Skin epidermis (tissue), 12 donors: ENCODE data around the gene SOCS6.
A peak's percentile ranks its signal among the peaks of the same experiment; 100 is the strongest.

Experiments
- H3K27ac ChIP-seq, 21 experiments: fragments of 200-600 bp; sonication (generic) in 11 of 21; one replicate each; pipeline ENCODE4 v1.5.0; 2020; ENCODE audit warnings: mild to moderate bottlenecking in 3 of 21, inconsistent platforms in 2 of 21, moderate library complexity in 2 of 21
- H3K4me3 ChIP-seq, 7 experiments: fragments of 200-600 bp; sonication (generic) in 2 of 7; one replicate each; pipeline ENCODE4 v1.5.0; 2020; ENCODE audit warnings: inconsistent platforms in 2 of 7, mild to moderate bottlenecking in 2 of 7, moderate library complexity in 1 of 7

SOCS6 gene

GRCh38 chr18:70314151-70314782, 25.4 kb downstream of the SOCS6 start:
- Histone ChIP-seq H3K4me3 (no peak overlapping the region), H3K27ac (no peak overlapping the region)

- Histone ChIP-seq H3K27ac (no peak overlapping the region), H3K4me3 (no peak overlapping the region)
These were observed 30.3 kb downstream of the SOCS6 start for GRCh38 chr18:70319187-70319586.

- Histone ChIP-seq H3K4me3 (no peak overlapping the region), H3K27ac (no peak overlapping the region)
These were observed 32.8 kb downstream of the SOCS6 start for GRCh38 chr18:70321616-70322015.

- no peak overlapping the region for H3K4me3 ChIP-seq
- no peak overlapping the region for H3K27ac ChIP-seq
These were observed 33.5 kb downstream of the SOCS6 start for GRCh38 chr18:70322385-70322784.

- peak overlapping the region in 1 of 21 experiments; percentile 40 for H3K27ac ChIP-seq
These were observed 34.1 kb downstream of the SOCS6 start for GRCh38 chr18:70322928-70323327.

GRCh38 chr18:70324897-70325296, 36.1 kb downstream of the SOCS6 start:
- no peak overlapping the region for H3K4me3 ChIP-seq

More at GRCh38 chr18:70322928-70323327, 34.1 kb downstream of the SOCS6 start:
- no peak overlapping the region for H3K4me3 ChIP-seq

GRCh38 chr18:70326255-70326654, 37.4 kb downstream of the SOCS6 start:
- Histone ChIP-seq H3K27ac (no peak overlapping the region), H3K4me3 (no peak overlapping the region)

More at GRCh38 chr18:70324897-70325296, 36.1 kb downstream of the SOCS6 start:
- H3K27ac ChIP-seq: no peak overlapping the region

- Histone ChIP-seq H3K27ac (peak overlapping the region in 1 of 21 experiments; percentile 1), H3K4me3 (no peak overlapping the region)
These were observed 39.3 kb downstream of the SOCS6 start for GRCh38 chr18:70328169-70328568.

- no peak overlapping the region for H3K27ac ChIP-seq
These were observed 40.2 kb downstream of the SOCS6 start for GRCh38 chr18:70329071-70329470.

GRCh38 chr18:70330887-70331286, 42.0 kb downstream of the SOCS6 start:
- Histone ChIP-seq H3K27ac (no peak overlapping the region), H3K4me3 (no peak overlapping the region)

More at GRCh38 chr18:70329071-70329470, 40.2 kb downstream of the SOCS6 start:
- H3K4me3 ChIP-seq: no peak overlapping the region

- Histone ChIP-seq H3K4me3 (no peak overlapping the region), H3K27ac (peak overlapping the region in 1 of 21 experiments; percentile 12)
These were observed 42.7 kb downstream of the SOCS6 start for GRCh38 chr18:70331456-70332097.

- peak overlapping the region in 1 of 21 experiments; percentile 17 for H3K27ac ChIP-seq
- no peak overlapping the region for H3K4me3 ChIP-seq
These were observed 43.8 kb downstream of the SOCS6 start for GRCh38 chr18:70332694-70333093.

- H3K4me3 ChIP-seq: no peak overlapping the region
- peak overlapping the region in 1 of 21 experiments; percentile 17 for H3K27ac ChIP-seq
These were observed 44.5 kb downstream of the SOCS6 start for GRCh38 chr18:70333316-70333715.

GRCh38 chr18:70333757-70334156, 44.9 kb downstream of the SOCS6 start:
- Histone ChIP-seq H3K4me3 (no peak overlapping the region), H3K27ac (peak overlapping the region in 1 of 21 experiments; percentile 69)

- no peak overlapping the region for H3K4me3 ChIP-seq
- H3K27ac ChIP-seq: peak overlapping the region in 1 of 21 experiments; percentile 69
These were observed 45.4 kb downstream of the SOCS6 start for GRCh38 chr18:70334264-70334663.

GRCh38 chr18:70334728-70335329, 46.0 kb downstream of the SOCS6 start:
- Histone ChIP-seq H3K4me3 (no peak overlapping the region), H3K27ac (peak overlapping the region in 1 of 21 experiments; percentile 25)

- Histone ChIP-seq H3K4me3 (no peak overlapping the region), H3K27ac (peak overlapping the region in 12 of 21 experiments; percentile 18 to 79 (median 56))
These were observed 47.3 kb downstream of the SOCS6 start for GRCh38 chr18:70335892-70336726.

GRCh38 chr18:70337139-70337972, 48.5 kb downstream of the SOCS6 start:
- Histone ChIP-seq H3K27ac (peak overlapping the region in 14 of 21 experiments; percentile 18 to 79 (median 52)), H3K4me3 (no peak overlapping the region)

GRCh38 chr18:70338890-70339289, 50.0 kb downstream of the SOCS6 start:
- Histone ChIP-seq H3K4me3 (no peak overlapping the region), H3K27ac (no peak overlapping the region)
